Activated naive CD4-positive, alpha-beta T cell treated with anti-CD3 and anti-CD28 coated beads, Interleukin-2, amount 50 U/mL, for 16 hours (primary cell): ENCODE measurements around the gene ERGIC1.
"Not testable (repeated sequence)": the region's sequence is repeated elsewhere in the genome, so short reads cannot be mapped to it uniquely, and the experiment has no call there.

Source experiments
- DNase-seq: peaks from one replicate; pipeline ENCODE4 v3.0.0-alpha.2; 2020

ERGIC1 gene

GRCh38 chr5:172883066-172883465, 49.0 kb downstream of the ERGIC1 start:
- DNase-seq: no peak

- DNase-seq: no peak
These were observed 51.7 kb downstream of the ERGIC1 start for GRCh38 chr5:172885597-172886340.

GRCh38 chr5:172886476-172886875, 52.4 kb downstream of the ERGIC1 start:
- no peak for DNase-seq

- DNase-seq: no peak
These were observed 53.0 kb downstream of the ERGIC1 start for GRCh38 chr5:172886974-172887501.

- no peak for DNase-seq
These were observed 53.6 kb downstream of the ERGIC1 start for GRCh38 chr5:172887692-172888091.

- no peak for DNase-seq
These were observed 56.6 kb downstream of the ERGIC1 start for GRCh38 chr5:172890659-172891058.

- no peak for DNase-seq
These were observed 57.8 kb downstream of the ERGIC1 start for GRCh38 chr5:172891716-172892421.

GRCh38 chr5:172892713-172893112, 58.7 kb downstream of the ERGIC1 start:
- no peak for DNase-seq

GRCh38 chr5:172894767-172895388, 60.8 kb downstream of the ERGIC1 start:
- DNase-seq: no peak

- DNase-seq: no peak
These were observed 61.5 kb downstream of the ERGIC1 start for GRCh38 chr5:172895549-172895948.

- DNase-seq: no peak
These were observed 62.4 kb downstream of the ERGIC1 start for GRCh38 chr5:172896465-172896864.

GRCh38 chr5:172897067-172897466, 63.0 kb downstream of the ERGIC1 start:
- not testable (repeated sequence) for DNase-seq

- DNase-seq: no peak
These were observed 63.6 kb downstream of the ERGIC1 start for GRCh38 chr5:172897481-172898217.

GRCh38 chr5:172898218-172898842, 64.3 kb downstream of the ERGIC1 start:
- no peak for DNase-seq

GRCh38 chr5:172898843-172899369, 64.9 kb downstream of the ERGIC1 start:
- DNase-seq: no peak

- no peak for DNase-seq
These were observed 65.4 kb downstream of the ERGIC1 start for GRCh38 chr5:172899436-172899835.

- no peak for DNase-seq
These were observed 67.1 kb downstream of the ERGIC1 start for GRCh38 chr5:172901012-172901780.

- DNase-seq: no peak
These were observed 67.9 kb downstream of the ERGIC1 start for GRCh38 chr5:172901788-172902496.

- no peak for DNase-seq
These were observed 68.7 kb downstream of the ERGIC1 start for GRCh38 chr5:172902497-172903472.
